HepG2 (cell line): ENCODE results near the gene PPP1R1B. TPM values are rescaled to one million over a fixed set of nuclear protein-coding genes. Genes with fewer than 3 reads are reported as not detected.

Experiments used
- EEA1 ChIP-seq: sonication (generic); formaldehyde crosslinking; IDR thresholded peaks from 2 replicates; pipeline ENCODE4 v1.5.1; 2020; ENCODE audit warnings: mild to moderate bottlenecking, missing genetic modification reagents, borderline replicate concordance
- IRF2 ChIP-seq: IDR thresholded peaks from 2 replicates; pipeline ENCODE4 v1.6.1; 2018; ENCODE audit warnings: missing genetic modification reagents, missing compliant biosample characterization
- PHF8 ChIP-seq: sonication (generic); formaldehyde crosslinking; IDR thresholded peaks from 2 replicates; pipeline ENCODE4 v1.5.0; 2020; ENCODE audit warnings: missing genetic modification reagents
- SP2 ChIP-seq: sonication (generic); formaldehyde crosslinking; IDR thresholded peaks from 2 replicates; pipeline ENCODE4 v1.5.1; 2020; ENCODE audit warnings: mild to moderate bottlenecking, missing genetic modification reagents
- SSRP1 ChIP-seq: IDR thresholded peaks from 2 replicates; pipeline ENCODE4 v1.6.1; 2016; ENCODE audit warnings: control low read depth
- THYN1 ChIP-seq: sonication (generic); formaldehyde crosslinking; IDR thresholded peaks from 2 replicates; pipeline ENCODE4 v1.8.1; 2023; ENCODE audit warnings: low read depth, mild to moderate bottlenecking, moderate library complexity, missing genetic modification reagents, borderline replicate concordance
- ZNF260 ChIP-seq: sonication (generic); formaldehyde crosslinking; IDR thresholded peaks from 2 replicates; pipeline ENCODE4 v1.4.0; 2020; ENCODE audit warnings: missing genetic modification reagents, low read depth, mild to moderate bottlenecking, borderline replicate concordance
- ZNF337 ChIP-seq: sonication (generic); formaldehyde crosslinking; IDR thresholded peaks from 2 replicates; pipeline ENCODE4 v1.5.1; 2020; ENCODE audit warnings: missing genetic modification reagents, low read depth, mild to moderate bottlenecking, borderline replicate concordance
- ZNF484 ChIP-seq: sonication (generic); formaldehyde crosslinking; IDR thresholded peaks from 2 replicates; pipeline ENCODE4 v1.5.1; 2020; ENCODE audit warnings: mild to moderate bottlenecking, low read depth, missing genetic modification reagents, borderline replicate concordance
- ZNF674 ChIP-seq: sonication (generic); formaldehyde crosslinking; IDR thresholded peaks from 2 replicates; pipeline ENCODE4 v1.5.0; 2020; ENCODE audit warnings: low read depth, mild to moderate bottlenecking, missing genetic modification reagents
- ZNF720 ChIP-seq: sonication (generic); formaldehyde crosslinking; IDR thresholded peaks from 2 replicates; pipeline ENCODE4 v1.4.0; 2020; ENCODE audit warnings: missing genetic modification reagents
- polyA plus RNA-seq, 8 experiments: library from polyadenylated mRNA; depleted of rRNA in 3 of 8; stranded (reverse) in 7 of 8; unstranded in 1 of 8; fragments of >200 nt; fragmentation: Illumina TruSeq in 4 of 8; extraction: Trizol in 4 of 8; gene quantifications; 2 replicates each; pipeline versions ENCODE4 v1.2.1 to v1.2.3, GENCODE V29; 2011 to 2016; ENCODE audit warnings: low read depth in 4 of 8, missing spikeins in 1 of 8, mixed read lengths in 1 of 8; ENCODE audit not compliant: insufficient read depth in 1 of 8
- total RNA-seq, 5 experiments: library from RNA; depleted of rRNA; stranded (reverse); fragments of >200 nt; fragmentation: Illumina TruSeq; extraction: Trizol; gene quantifications; 2 replicates each; pipeline ENCODE4 v1.2.3, GENCODE V29; 2016; ENCODE audit warnings: low read depth in 1 of 5
- TF ChIP-seq, protein P1 (sequence below): sonication (generic); formaldehyde crosslinking; IDR thresholded peaks from 2 replicates; pipeline ENCODE4 v1.5.0; 2020; ENCODE audit warnings: missing genetic modification reagents, mild to moderate bottlenecking, borderline replicate concordance
- TF ChIP-seq, protein P2 (sequence below): sonication (generic); formaldehyde crosslinking; IDR thresholded peaks from 2 replicates; pipeline ENCODE4 v1.4.0; 2020; ENCODE audit warnings: missing genetic modification reagents, borderline replicate concordance
- TF ChIP-seq, protein P3 (sequence below): sonication (generic); formaldehyde crosslinking; IDR thresholded peaks from 2 replicates; pipeline ENCODE4 v1.9.0; 2022; ENCODE audit warnings: low read depth, missing genetic modification reagents
- TF ChIP-seq, protein P4 (sequence below): sonication (generic); formaldehyde crosslinking; IDR thresholded peaks from 2 replicates; pipeline ENCODE4 v1.5.0; 2020; ENCODE audit warnings: mild to moderate bottlenecking, missing genetic modification reagents, borderline replicate concordance
- TF ChIP-seq, protein P5 (sequence below): sonication (generic); formaldehyde crosslinking; IDR thresholded peaks from 2 replicates; pipeline ENCODE4 v1.5.1; 2020; ENCODE audit warnings: mild to moderate bottlenecking, missing genetic modification reagents, moderate library complexity

The PPP1R1B gene
- total and polyA plus RNA-seq, 2 of the 13 experiments (the other 11 are each of a cell fraction or from before 2014, with no cell fraction given): 0.08 TPM; not detected in 1

DNA sequence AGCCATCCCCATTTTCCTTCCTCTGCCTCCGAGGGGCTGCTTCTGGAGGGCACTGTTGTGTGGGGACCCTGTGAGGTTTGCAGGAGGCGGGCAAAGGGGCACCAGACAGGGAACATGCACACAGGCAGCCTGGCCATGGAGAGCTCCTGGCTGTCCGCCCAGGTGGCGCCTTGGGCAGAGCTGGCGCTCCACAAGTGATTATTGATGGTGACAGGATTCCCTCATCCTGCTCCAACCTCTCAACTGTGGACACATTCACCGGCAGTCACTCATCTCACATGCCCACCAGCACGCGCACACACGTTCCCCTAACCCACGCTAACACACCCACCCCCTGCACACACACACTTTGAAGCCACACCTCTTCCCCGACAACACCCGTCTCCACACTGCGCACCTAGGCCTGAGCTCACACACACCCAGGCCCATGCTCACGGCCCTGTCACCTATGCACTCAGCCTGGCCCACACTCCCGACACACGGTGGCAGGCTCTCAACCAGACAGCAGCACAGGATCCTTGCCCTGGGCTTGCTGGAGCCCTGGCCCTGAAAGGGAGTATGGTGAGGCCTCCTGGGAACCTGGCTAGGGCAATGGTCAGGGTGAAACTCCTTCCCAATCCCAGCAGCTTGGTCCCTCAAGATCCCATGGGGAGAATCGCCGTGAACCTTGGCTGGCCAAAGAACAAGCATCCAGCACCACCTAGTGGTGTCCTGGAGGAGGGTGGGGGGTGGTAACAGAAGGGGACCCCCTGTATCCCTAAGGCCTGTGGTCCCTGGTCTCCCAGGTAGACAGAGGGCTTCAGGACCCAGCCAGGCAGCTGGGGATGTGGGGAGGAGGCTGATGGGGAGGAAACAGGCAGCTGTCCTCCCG lies 45.1 kb downstream of the PPP1R1B start (continued):
- TF ChIP-seq, protein P1, sequence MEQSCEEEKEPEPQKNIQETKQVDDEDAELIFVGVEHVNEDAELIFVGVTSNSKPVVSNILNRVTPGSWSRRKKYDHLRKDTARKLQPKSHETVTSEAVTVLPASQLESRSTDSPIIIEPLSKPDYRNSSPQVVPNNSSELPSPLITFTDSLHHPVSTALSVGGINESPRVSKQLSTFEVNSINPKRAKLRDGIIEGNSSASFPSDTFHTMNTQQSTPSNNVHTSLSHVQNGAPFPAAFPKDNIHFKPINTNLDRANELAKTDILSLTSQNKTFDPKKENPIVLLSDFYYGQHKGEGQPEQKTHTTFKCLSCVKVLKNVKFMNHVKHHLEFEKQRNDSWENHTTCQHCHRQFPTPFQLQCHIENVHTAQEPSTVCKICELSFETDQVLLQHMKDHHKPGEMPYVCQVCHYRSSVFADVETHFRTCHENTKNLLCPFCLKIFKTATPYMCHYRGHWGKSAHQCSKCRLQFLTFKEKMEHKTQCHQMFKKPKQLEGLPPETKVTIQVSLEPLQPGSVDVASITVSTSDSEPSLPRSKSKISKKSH (CRISPR knock-in tag): peak; percentile 91
- no peak; the same call in 1 of the 2 replicates for TF ChIP-seq PHF8 (CRISPR knock-in tag)
- TF ChIP-seq ZNF720 (CRISPR knock-in tag): no peak
- TF ChIP-seq ZNF674 (CRISPR knock-in tag): no peak
- TF ChIP-seq ZNF484 (CRISPR knock-in tag): no peak
- TF ChIP-seq THYN1: no peak
- TF ChIP-seq ZNF260 (CRISPR knock-in tag): no peak
- no peak for TF ChIP-seq SP2 (CRISPR knock-in tag)
- TF ChIP-seq, protein P2, sequence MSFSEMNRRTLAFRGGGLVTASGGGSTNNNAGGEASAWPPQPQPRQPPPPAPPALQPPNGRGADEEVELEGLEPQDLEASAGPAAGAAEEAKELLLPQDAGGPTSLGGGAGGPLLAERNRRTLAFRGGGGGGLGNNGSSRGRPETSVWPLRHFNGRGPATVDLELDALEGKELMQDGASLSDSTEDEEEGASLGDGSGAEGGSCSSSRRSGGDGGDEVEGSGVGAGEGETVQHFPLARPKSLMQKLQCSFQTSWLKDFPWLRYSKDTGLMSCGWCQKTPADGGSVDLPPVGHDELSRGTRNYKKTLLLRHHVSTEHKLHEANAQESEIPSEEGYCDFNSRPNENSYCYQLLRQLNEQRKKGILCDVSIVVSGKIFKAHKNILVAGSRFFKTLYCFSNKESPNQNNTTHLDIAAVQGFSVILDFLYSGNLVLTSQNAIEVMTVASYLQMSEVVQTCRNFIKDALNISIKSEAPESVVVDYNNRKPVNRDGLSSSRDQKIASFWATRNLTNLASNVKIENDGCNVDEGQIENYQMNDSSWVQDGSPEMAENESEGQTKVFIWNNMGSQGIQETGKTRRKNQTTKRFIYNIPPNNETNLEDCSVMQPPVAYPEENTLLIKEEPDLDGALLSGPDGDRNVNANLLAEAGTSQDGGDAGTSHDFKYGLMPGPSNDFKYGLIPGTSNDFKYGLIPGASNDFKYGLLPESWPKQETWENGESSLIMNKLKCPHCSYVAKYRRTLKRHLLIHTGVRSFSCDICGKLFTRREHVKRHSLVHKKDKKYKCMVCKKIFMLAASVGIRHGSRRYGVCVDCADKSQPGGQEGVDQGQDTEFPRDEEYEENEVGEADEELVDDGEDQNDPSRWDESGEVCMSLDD (CRISPR knock-in tag): no peak
- TF ChIP-seq SSRP1 (CRISPR knock-in tag): no peak
- peak; percentile 89; the same call in 1 of the 2 replicates for TF ChIP-seq ZNF337 (CRISPR knock-in tag)
- TF ChIP-seq, protein P3, sequence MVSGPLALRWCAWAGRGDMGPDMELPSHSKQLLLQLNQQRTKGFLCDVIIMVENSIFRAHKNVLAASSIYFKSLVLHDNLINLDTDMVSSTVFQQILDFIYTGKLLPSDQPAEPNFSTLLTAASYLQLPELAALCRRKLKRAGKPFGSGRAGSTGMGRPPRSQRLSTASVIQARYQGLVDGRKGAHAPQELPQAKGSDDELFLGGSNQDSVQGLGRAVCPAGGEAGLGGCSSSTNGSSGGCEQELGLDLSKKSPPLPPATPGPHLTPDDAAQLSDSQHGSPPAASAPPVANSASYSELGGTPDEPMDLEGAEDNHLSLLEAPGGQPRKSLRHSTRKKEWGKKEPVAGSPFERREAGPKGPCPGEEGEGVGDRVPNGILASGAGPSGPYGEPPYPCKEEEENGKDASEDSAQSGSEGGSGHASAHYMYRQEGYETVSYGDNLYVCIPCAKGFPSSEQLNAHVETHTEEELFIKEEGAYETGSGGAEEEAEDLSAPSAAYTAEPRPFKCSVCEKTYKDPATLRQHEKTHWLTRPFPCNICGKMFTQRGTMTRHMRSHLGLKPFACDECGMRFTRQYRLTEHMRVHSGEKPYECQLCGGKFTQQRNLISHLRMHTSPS: peak; percentile 64
- TF ChIP-seq EEA1 (CRISPR knock-in tag): no peak; the same call in 1 of the 2 replicates
- peak; percentile 87 for TF ChIP-seq IRF2 (CRISPR knock-in tag)
- TF ChIP-seq, protein P4, sequence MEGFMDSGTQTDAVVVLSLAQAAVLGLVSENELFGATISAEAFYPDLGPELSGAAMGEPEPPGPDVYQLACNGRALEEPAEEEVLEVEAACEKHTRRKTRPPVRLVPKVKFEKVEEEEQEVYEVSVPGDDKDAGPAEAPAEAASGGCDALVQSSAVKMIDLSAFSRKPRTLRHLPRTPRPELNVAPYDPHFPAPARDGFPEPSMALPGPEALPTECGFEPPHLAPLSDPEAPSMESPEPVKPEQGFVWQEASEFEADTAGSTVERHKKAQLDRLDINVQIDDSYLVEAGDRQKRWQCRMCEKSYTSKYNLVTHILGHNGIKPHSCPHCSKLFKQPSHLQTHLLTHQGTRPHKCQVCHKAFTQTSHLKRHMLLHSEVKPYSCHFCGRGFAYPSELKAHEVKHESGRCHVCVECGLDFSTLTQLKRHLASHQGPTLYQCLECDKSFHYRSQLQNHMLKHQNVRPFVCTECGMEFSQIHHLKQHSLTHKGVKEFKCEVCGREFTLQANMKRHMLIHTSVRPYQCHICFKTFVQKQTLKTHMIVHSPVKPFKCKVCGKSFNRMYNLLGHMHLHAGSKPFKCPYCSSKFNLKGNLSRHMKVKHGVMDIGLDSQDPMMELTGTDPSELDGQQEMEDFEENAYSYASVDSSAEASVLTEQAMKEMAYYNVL: 0 out of 2 replicates have a peak, but pooled peaks have one; percentile 6
- TF ChIP-seq, protein P5, sequence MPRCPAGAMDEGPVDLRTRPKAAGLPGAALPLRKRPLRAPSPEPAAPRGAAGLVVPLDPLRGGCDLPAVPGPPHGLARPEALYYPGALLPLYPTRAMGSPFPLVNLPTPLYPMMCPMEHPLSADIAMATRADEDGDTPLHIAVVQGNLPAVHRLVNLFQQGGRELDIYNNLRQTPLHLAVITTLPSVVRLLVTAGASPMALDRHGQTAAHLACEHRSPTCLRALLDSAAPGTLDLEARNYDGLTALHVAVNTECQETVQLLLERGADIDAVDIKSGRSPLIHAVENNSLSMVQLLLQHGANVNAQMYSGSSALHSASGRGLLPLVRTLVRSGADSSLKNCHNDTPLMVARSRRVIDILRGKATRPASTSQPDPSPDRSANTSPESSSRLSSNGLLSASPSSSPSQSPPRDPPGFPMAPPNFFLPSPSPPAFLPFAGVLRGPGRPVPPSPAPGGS (CRISPR knock-in tag): peak; percentile 50; the same call in 1 of the 2 replicates
